ENCODE data around the gene GPR158. TPM values are rescaled to one million over a fixed set of nuclear protein-coding genes. Genes with fewer than 3 reads are reported as not detected.
"Not testable (repeated sequence)": the region's sequence is repeated elsewhere in the genome, so short reads cannot be mapped to it uniquely, and the experiment has no call there.

The GPR158 gene
- total RNA-seq, 2 experiments from 2014 or later: not detected

DNA sequence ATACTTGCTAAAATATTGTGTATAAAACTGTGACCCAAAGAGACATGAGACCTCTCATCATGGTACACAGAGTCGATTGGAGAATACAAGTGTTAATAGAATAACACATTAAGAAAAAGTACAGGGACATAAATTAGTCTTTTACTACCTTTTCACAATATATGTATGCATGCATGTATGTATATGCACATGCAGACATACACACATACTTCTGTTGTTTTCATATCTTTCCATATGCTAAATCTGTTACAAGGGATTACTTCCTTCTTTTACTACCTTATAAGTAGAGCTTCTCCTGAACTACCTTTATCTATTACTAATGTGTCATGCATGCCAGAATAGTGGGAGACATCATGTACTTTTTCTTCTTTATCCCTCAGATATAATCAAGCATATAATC is 131.6 kb downstream of the GPR158 start:
- H3K4me1 ChIP-seq (ENCODE audit: insufficient read depth, low read length, poor library complexity, severe bottlenecking): no peaks in the 10 kb centered on the region
- H3K27ac ChIP-seq (ENCODE audit: low read depth, low read length, poor library complexity, severe bottlenecking): no peak overlapping the region
- no TSS peak for BruUV-seq (replicated peaks)
- intact Hi-C loops (cut with micrococcal nuclease; ENCODE audit: unreplicated experiment): no loop called here
- no peak overlapping the region for H2AFZ ChIP-seq (ENCODE audit: low read length)
- no peak for TF ChIP-seq EZH2phosphoT487 (IDR thresholded peaks at IDR 0.05; ENCODE audit: borderline replicate concordance, low read depth, low read length)
- TF ChIP-seq, protein P1, sequence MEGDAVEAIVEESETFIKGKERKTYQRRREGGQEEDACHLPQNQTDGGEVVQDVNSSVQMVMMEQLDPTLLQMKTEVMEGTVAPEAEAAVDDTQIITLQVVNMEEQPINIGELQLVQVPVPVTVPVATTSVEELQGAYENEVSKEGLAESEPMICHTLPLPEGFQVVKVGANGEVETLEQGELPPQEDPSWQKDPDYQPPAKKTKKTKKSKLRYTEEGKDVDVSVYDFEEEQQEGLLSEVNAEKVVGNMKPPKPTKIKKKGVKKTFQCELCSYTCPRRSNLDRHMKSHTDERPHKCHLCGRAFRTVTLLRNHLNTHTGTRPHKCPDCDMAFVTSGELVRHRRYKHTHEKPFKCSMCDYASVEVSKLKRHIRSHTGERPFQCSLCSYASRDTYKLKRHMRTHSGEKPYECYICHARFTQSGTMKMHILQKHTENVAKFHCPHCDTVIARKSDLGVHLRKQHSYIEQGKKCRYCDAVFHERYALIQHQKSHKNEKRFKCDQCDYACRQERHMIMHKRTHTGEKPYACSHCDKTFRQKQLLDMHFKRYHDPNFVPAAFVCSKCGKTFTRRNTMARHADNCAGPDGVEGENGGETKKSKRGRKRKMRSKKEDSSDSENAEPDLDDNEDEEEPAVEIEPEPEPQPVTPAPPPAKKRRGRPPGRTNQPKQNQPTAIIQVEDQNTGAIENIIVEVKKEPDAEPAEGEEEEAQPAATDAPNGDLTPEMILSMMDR (conservative IDR thresholded peaks at IDR 0.05; ENCODE audit: low read length): no peak
- no peaks in the 10 kb centered on the region for H3K9me2 ChIP-seq (ENCODE audit: insufficient read depth, low read length)
- no peak for DNase-seq (ENCODE audit: low spot score)
- no peak overlapping the region for H3K4me3 ChIP-seq (ENCODE audit: low read depth, low read length, poor library complexity, severe bottlenecking)
- H3K4me2 ChIP-seq (ENCODE audit: low read length): no peak overlapping the region
- H3K36me3 ChIP-seq (ENCODE audit: insufficient read depth, low read length): no peaks in the 10 kb centered on the region
- POLR2A ChIA-PET: no interaction called here
- CTCF ChIA-PET (ENCODE audit: unreplicated experiment): no interaction called here
- no peaks in the 10 kb centered on the region for H4K20me1 ChIP-seq (ENCODE audit: insufficient read depth, low read length)
- H3K9me3 ChIP-seq (ENCODE audit: low read length): no peaks in the 10 kb centered on the region
- H3K79me2 ChIP-seq (ENCODE audit: insufficient read depth, low read depth, low read length): no peaks in the 10 kb centered on the region

DNA sequence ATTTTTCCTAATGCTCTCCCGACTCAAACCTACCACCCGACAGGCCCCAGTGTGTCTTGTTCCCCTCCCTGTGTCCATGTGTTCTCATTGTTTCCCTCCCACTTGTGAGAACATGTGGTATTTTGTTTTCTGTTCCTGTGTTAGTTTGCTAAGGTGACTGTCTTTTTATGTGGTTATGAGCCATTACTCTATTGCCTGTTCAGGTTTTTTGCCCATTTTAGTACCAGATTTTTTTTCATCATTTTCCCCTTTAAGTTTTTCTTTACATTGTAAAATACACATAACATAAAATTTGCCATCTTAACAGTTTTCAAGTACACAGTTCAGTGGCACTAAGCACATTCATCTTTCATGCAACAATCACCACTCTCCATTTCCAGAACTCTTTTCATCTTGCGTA is 133.5 kb downstream of the GPR158 start:
- H3K27ac ChIP-seq (ENCODE audit: low read depth, low read length, poor library complexity, severe bottlenecking): no peak overlapping the region
- no TSS peak for BruUV-seq (replicated peaks)
- no peak overlapping the region for H2AFZ ChIP-seq (ENCODE audit: low read length)
- POLR2A ChIA-PET: interaction anchor here (0.7 kb wide), 1 partner anchor 11 kb away, joined by 4 read pairs; no protein-coding TSS in a partner anchor
- H3K36me3 ChIP-seq (ENCODE audit: insufficient read depth, low read length): no peaks in the 10 kb centered on the region
- H3K9me3 ChIP-seq (ENCODE audit: low read length): no peaks in the 10 kb centered on the region
- CTCF ChIA-PET (ENCODE audit: unreplicated experiment): no interaction called here
- no peak for DNase-seq (ENCODE audit: low spot score)
- H4K20me1 ChIP-seq (ENCODE audit: insufficient read depth, low read length): no peaks in the 10 kb centered on the region
- H3K9me2 ChIP-seq (ENCODE audit: insufficient read depth, low read length): no peaks in the 10 kb centered on the region
- intact Hi-C loops (cut with micrococcal nuclease; ENCODE audit: unreplicated experiment): no loop called here
- no peak overlapping the region for H3K4me2 ChIP-seq (ENCODE audit: low read length)
- H3K79me2 ChIP-seq (ENCODE audit: insufficient read depth, low read depth, low read length): no peaks in the 10 kb centered on the region
- H3K4me1 ChIP-seq (ENCODE audit: insufficient read depth, low read length, poor library complexity, severe bottlenecking): no peaks in the 10 kb centered on the region
- TF ChIP-seq, protein P1 (conservative IDR thresholded peaks at IDR 0.05; ENCODE audit: low read length): no peak
- TF ChIP-seq EZH2phosphoT487 (IDR thresholded peaks at IDR 0.05; ENCODE audit: borderline replicate concordance, low read depth, low read length): no peak
- H3K4me3 ChIP-seq (ENCODE audit: low read depth, low read length, poor library complexity, severe bottlenecking): no peak overlapping the region

DNA sequence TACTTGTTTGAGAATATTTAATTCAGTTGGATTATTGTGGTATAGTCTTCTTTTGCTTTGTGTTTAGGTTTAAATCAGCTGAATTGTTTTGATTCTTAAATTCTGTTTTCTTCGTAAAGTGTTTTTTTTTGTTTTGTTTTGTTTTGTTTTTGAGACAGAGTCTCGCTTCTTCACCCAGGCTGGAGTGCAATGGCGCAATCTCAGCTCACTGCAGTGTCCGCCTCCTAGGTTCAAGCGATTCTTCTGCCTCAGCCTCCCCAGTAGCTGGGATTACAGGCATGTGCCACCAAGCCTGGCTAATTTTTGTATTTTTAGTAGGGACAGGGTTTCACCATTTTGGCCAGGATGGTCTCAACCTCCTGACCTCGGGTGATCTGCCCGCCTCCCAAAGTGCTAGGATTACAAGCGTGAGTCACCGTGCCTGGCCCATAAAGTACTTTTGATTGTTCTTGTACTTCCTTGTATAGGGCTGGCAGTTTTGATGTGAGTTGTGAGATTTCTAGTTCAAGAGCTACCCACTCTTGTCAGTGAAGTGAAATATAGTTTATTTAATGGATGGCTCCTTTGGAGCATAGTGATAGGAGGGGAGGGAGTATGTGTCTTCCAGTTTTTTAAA is 142.9 kb downstream of the GPR158 start:
- H2AFZ ChIP-seq (ENCODE audit: low read length); DNase-seq (ENCODE audit: low spot score); H4K20me1 ChIP-seq (ENCODE audit: insufficient read depth, low read length); H3K27ac ChIP-seq (ENCODE audit: low read depth, low read length, poor library complexity, severe bottlenecking); H3K4me2 ChIP-seq (ENCODE audit: low read length); H3K4me3 ChIP-seq (ENCODE audit: low read depth, low read length, poor library complexity, severe bottlenecking); intact Hi-C loops (cut with micrococcal nuclease; ENCODE audit: unreplicated experiment); BruUV-seq (replicated peaks); H3K4me1 ChIP-seq (ENCODE audit: insufficient read depth, low read length, poor library complexity, severe bottlenecking); H3K36me3 ChIP-seq (ENCODE audit: insufficient read depth, low read length); H3K79me2 ChIP-seq (ENCODE audit: insufficient read depth, low read depth, low read length); H3K9me3 ChIP-seq (ENCODE audit: low read length); CTCF ChIA-PET (ENCODE audit: unreplicated experiment); H3K9me2 ChIP-seq (ENCODE audit: insufficient read depth, low read length): not testable (repeated sequence)
- POLR2A ChIA-PET: interaction anchor here (0.7 kb wide), 1 partner anchor 22 kb away, joined by 4 read pairs; no protein-coding TSS in a partner anchor

All from OCI-LY7 (cell line).